ENCODE data around the gene BCL7A. TPM values are rescaled to one million over a fixed set of nuclear protein-coding genes. Genes with fewer than 3 reads are reported as not detected.
A peak's percentile ranks its signal among the peaks of the same experiment; 100 is the strongest.

BCL7A gene
- total RNA-seq, 4 donors from 2014 or later: 18.3 to 27.2 (median 22.7) TPM

DNA sequence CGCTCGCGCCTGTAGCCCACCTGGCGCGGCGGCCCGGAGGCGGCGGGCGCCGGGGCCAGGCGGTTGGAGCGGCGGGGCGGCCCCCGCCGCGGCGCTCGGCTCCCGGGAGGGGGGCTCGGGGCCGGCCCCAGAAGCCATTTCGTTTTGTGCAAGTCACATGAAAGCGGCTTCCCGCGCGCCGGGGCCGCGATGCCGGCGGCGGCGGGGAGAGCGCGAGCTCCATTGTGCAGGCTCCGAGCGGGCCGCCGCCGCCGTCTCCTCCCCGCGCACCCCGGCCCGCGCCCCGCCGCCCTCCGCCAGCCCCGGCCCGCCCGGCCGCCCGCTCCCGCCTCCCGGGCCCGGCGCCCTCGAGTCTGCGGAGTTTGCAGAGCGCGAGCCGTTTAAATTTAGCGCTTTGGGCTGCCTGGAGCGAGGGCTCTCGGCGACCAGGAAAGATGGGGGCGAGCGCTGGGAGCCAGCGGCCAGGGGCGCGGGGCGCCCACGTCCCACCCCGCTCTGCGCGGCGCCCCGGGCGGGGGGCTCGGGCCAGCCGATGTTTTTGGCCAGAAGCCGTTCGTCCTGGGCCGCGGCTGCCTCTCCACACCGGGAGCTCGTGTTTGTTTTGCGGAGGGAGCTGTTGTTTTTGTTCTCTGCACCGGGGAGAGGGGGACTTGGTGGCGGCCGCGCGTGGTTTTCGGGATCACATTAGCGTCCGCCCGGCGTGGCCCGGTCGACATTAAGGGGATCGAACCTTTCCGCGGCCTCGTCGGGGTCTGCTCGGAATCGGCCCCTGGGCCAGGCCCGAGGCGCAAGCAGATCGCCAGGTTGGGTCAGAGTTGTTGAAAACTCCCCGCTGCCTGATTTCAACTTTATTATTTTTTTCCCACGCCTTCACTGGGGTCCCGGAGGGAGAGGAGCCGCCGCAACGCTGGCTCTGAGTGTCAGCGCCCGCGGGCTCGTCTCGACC is 982 bp downstream of the BCL7A start:
- H3K27me3 ChIP-seq: no peaks in the 10 kb centered on the region
- TF ChIP-seq POLR2A (IDR thresholded peaks at IDR 0.05) (no peak), CTCF (IDR thresholded peaks at IDR 0.05) (no peak)
- H3K4me1 ChIP-seq: peaks cover 25 to 40% of the 10 kb centered on the region in 2 donors
- DNase-seq: peak; percentile 47 to 48
- 0 to 1% methylated on average over 26 to 50 of the region's 124 CpGs for WGBS, 2 donors
- peak overlapping the region; percentile 27 to 60 (median 39) for H3K4me3 ChIP-seq (replicated peaks in 1 of 3)
- H3K36me3 ChIP-seq: no peaks in the 10 kb centered on the region
- H3K9me3 ChIP-seq: no peaks in the 10 kb centered on the region
- peak overlapping the region; percentile 91 to 97 (median 97) for H3K27ac ChIP-seq
- intact Hi-C loops (cut with DNase I): loop anchor here (10.0 kb wide), 1 partner anchor 88 kb away; no protein-coding TSS in a partner anchor

- no peaks in the 10 kb centered on the region for H3K36me3 ChIP-seq
- peak overlapping the region; percentile 27 to 60 (median 39) for H3K4me3 ChIP-seq (replicated peaks in 1 of 3)
- H3K27ac ChIP-seq: peak overlapping the region; percentile 91 to 97 (median 97)
- H3K9me3 ChIP-seq: no peaks in the 10 kb centered on the region
- intact Hi-C loops (cut with DNase I): loop anchor here (10.0 kb wide), 1 partner anchor 89 kb away; no protein-coding TSS in a partner anchor
- H3K27me3 ChIP-seq: no peaks in the 10 kb centered on the region
- 1 to 6% methylated on average over 26 to 30 of the region's 43 CpGs for WGBS, 2 donors
- peaks cover 34 to 49% of the 10 kb centered on the region in 2 donors for H3K4me1 ChIP-seq
- TF ChIP-seq POLR2A (IDR thresholded peaks at IDR 0.05) (peak; percentile 49 to 91), CTCF (IDR thresholded peaks at IDR 0.05) (no peak)
- DNase-seq: peak; percentile 88 to 89
Observed at GRCh38 chr12:122023339-122024131, 1.9 kb downstream of the BCL7A start.

GRCh38 chr12:122024132-122024785 is 2.6 kb downstream of the BCL7A start:
- H3K27me3 ChIP-seq: no peaks in the 10 kb centered on the region
- H3K27ac ChIP-seq: peak overlapping the region; percentile 91 to 97 (median 97)
- peaks cover 40 to 56% of the 10 kb centered on the region in 2 donors for H3K4me1 ChIP-seq
- DNase-seq: no peak
- peak overlapping the region in 1 of 3 donors; percentile 60 for H3K4me3 ChIP-seq (replicated peaks in 1 of 3)
- 75 to 77% methylated on average over 12 of the region's 16 CpGs for WGBS, 2 donors
- TF ChIP-seq CTCF (IDR thresholded peaks at IDR 0.05) (no peak), POLR2A (IDR thresholded peaks at IDR 0.05) (no peak)
- no peaks in the 10 kb centered on the region for H3K9me3 ChIP-seq
- intact Hi-C loops (cut with DNase I): loop anchor here (10.0 kb wide), 1 partner anchor 89 kb away; no protein-coding TSS in a partner anchor
- H3K36me3 ChIP-seq: no peaks in the 10 kb centered on the region

- intact Hi-C loops (cut with DNase I): loop anchor here (10.0 kb wide), 1 partner anchor 92 kb away; no protein-coding TSS in a partner anchor
- no peak for DNase-seq
- WGBS, 2 donors: 95 to 97% methylated on average over 7 of the region's 7 CpGs
- no peak overlapping the region for H3K4me3 ChIP-seq (replicated peaks in 1 of 3)
- no peak for TF ChIP-seq CTCF (IDR thresholded peaks at IDR 0.05)
- no peak for TF ChIP-seq POLR2A (IDR thresholded peaks at IDR 0.05)
- no peaks in the 10 kb centered on the region for H3K27me3 ChIP-seq
- H3K27ac ChIP-seq: no peak overlapping the region
- H3K36me3 ChIP-seq: no peaks in the 10 kb centered on the region
- H3K9me3 ChIP-seq: no peaks in the 10 kb centered on the region
- peaks cover 48 to 63% of the 10 kb centered on the region in 2 donors for H3K4me1 ChIP-seq
Observed at GRCh38 chr12:122026706-122027333, 5.1 kb downstream of the BCL7A start.
